Panc1 (cell line): Measurements from ENCODE around the gene TRAF2. TPM values are rescaled to one million over a fixed set of nuclear protein-coding genes. Genes with fewer than 3 reads are reported as not detected.

Experiments used
- ATAC-seq: fragments of 200-7000 bp; cut with Tn5 transposase; 2 replicates; pipeline ENCODE4 v1.9.1; 2020; ENCODE audit warnings: mild to moderate bottlenecking, moderate library complexity
- BruUV-seq: library from RNA; stranded (reverse); fragments of 400-500 nt; replicated peaks from 2 replicates; lab custom pipeline; 2021; lab: Mats Ljungman, UMichigan
- CTCF ChIA-PET: fragments of 300-600 bp; sonication (Branson Sonifier 250); formaldehyde crosslinking; loops from one replicate; lab custom pipeline; 2022; ENCODE audit warnings: antibody characterized with exemption; lab: Charles Lee
- POLR2A ChIA-PET: fragments of 300-600 bp; sonication (Branson Sonifier 250); formaldehyde crosslinking; loops from one replicate; lab custom pipeline; 2022; ENCODE audit warnings: antibody characterized with exemption; lab: Charles Lee
- DNase-seq: peaks from one replicate; pipeline ENCODE4 v3.0.0-alpha.2; 2010; ENCODE audit warnings: low read depth, low spot score
- H3K27ac ChIP-seq: 2 replicates; pipeline ENCODE4 v1.5.1; 2011; ENCODE audit warnings: mild to moderate bottlenecking, low read length, inconsistent platforms
- H3K27me3 ChIP-seq: fragments of 200-500 bp; sonication (Bioruptor generic); 2 replicates; pipeline ENCODE4 v1.6.0; 2014; ENCODE audit warnings: low read length, inconsistent platforms; ENCODE audit not compliant: control insufficient read depth, insufficient read depth
- H3K36me3 ChIP-seq: fragments of 200-500 bp; sonication (Bioruptor generic); 2 replicates; pipeline ENCODE4 v1.5.1; 2014; ENCODE audit warnings: inconsistent platforms, mild to moderate bottlenecking, low read length, moderate library complexity; ENCODE audit not compliant: control insufficient read depth, insufficient read depth
- H3K4me1 ChIP-seq: 2 replicates; pipeline ENCODE4 v1.5.1; 2011; ENCODE audit warnings: inconsistent platforms, mild to moderate bottlenecking, low read length, moderate library complexity; ENCODE audit not compliant: control insufficient read depth, insufficient read depth
- H3K4me3 ChIP-seq, 2 experiments: 2 replicates each; pipeline ENCODE4 v1.5.1; 2011 to 2012; ENCODE audit warnings: low read depth in 2 of 2, low read length in 2 of 2, mild to moderate bottlenecking in 2 of 2, inconsistent platforms in 1 of 2, moderate library complexity in 1 of 2
- H3K9me3 ChIP-seq: fragments of 200-500 bp; sonication (Bioruptor generic); 2 replicates; pipeline ENCODE4 v1.5.1; 2014; ENCODE audit warnings: low read depth, mild to moderate bottlenecking, inconsistent platforms, low read length, moderate library complexity; ENCODE audit not compliant: control insufficient read depth, insufficient read depth
- POLR2AphosphoS5 ChIP-seq: IDR thresholded peaks from 2 replicates; pipeline ENCODE4 v1.6.1; 2012; ENCODE audit warnings: mild to moderate bottlenecking, low read depth, low read length, moderate library complexity
- SIN3A ChIP-seq: IDR thresholded peaks from 2 replicates; pipeline ENCODE4 v1.6.1; 2012; ENCODE audit warnings: low read depth, mild to moderate bottlenecking, low read length, moderate library complexity, borderline replicate concordance; ENCODE audit not compliant: insufficient read depth
- TCF7L2 ChIP-seq: IDR thresholded peaks from 2 replicates; pipeline ENCODE4 v1.6.1; 2011; ENCODE audit warnings: mild to moderate bottlenecking, low read depth, low read length, inconsistent platforms
- in situ Hi-C: cut with HindIII; loops from 2 replicates; pipeline ENCODE4 v1.10.0; 2016; ENCODE audit warnings: low sequenced_read_pairs, low pct_unique_long_range_greater_than_20kb
- intact Hi-C: fragments of 100-400 bp; cut with micrococcal nuclease; formaldehyde crosslinking; loops from one replicate; pipeline ENCODE4 v1.10.0; 2022; ENCODE audit not compliant: unreplicated experiment
- total RNA-seq: library from RNA; stranded (reverse); gene quantifications from one replicate; pipeline ENCODE4 v1.2.1, GENCODE V29; 2021; ENCODE audit not compliant: unreplicated experiment
- TF ChIP-seq, protein P1 (sequence below), 2 experiments: IDR thresholded peaks; 2 replicates each; pipeline ENCODE4 v1.6.1; 2011 to 2012; ENCODE audit warnings: low read depth in 2 of 2, control low read depth in 1 of 2, low read length in 1 of 2, mild to moderate bottlenecking in 1 of 2, moderate library complexity in 1 of 2; ENCODE audit not compliant: insufficient read depth in 1 of 2
- TF ChIP-seq, protein P2 (sequence below): fragments of 450-650 bp; IDR thresholded peaks from 2 replicates; pipeline ENCODE4 v1.5.1; 2017; ENCODE audit warnings: mild to moderate bottlenecking

The TRAF2 gene
- total RNA-seq, 1 experiment from 2014 or later, result 48.7 TPM

GRCh38 chr9:136957901-136958300 lies 71.6 kb downstream of the TRAF2 start:
- Histone ChIP-seq H3K36me3 (no peaks in the 10 kb centered on the region), H3K27ac (no peak overlapping the region), H3K9me3 (no peaks in the 10 kb centered on the region), H3K27me3 (no peaks in the 10 kb centered on the region), H3K4me1 (no peaks in the 10 kb centered on the region), H3K4me3 (no peak overlapping the region)
- POLR2A ChIA-PET, result no interaction called here
- in situ Hi-C loops, result no loop called here
- ATAC-seq (no peak), DNase-seq (no peak)
- TF ChIP-seq, protein P1, sequence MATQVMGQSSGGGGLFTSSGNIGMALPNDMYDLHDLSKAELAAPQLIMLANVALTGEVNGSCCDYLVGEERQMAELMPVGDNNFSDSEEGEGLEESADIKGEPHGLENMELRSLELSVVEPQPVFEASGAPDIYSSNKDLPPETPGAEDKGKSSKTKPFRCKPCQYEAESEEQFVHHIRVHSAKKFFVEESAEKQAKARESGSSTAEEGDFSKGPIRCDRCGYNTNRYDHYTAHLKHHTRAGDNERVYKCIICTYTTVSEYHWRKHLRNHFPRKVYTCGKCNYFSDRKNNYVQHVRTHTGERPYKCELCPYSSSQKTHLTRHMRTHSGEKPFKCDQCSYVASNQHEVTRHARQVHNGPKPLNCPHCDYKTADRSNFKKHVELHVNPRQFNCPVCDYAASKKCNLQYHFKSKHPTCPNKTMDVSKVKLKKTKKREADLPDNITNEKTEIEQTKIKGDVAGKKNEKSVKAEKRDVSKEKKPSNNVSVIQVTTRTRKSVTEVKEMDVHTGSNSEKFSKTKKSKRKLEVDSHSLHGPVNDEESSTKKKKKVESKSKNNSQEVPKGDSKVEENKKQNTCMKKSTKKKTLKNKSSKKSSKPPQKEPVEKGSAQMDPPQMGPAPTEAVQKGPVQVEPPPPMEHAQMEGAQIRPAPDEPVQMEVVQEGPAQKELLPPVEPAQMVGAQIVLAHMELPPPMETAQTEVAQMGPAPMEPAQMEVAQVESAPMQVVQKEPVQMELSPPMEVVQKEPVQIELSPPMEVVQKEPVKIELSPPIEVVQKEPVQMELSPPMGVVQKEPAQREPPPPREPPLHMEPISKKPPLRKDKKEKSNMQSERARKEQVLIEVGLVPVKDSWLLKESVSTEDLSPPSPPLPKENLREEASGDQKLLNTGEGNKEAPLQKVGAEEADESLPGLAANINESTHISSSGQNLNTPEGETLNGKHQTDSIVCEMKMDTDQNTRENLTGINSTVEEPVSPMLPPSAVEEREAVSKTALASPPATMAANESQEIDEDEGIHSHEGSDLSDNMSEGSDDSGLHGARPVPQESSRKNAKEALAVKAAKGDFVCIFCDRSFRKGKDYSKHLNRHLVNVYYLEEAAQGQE (IDR thresholded peaks at IDR 0.05; ENCODE audit: insufficient read depth in 1 of 2, low read depth in 2 of 2, low read length in 1 of 2), result no peak
- TF ChIP-seq POLR2AphosphoS5 (no peak), SIN3A (no peak), TCF7L2 (no peak)
- TF ChIP-seq, protein P2, sequence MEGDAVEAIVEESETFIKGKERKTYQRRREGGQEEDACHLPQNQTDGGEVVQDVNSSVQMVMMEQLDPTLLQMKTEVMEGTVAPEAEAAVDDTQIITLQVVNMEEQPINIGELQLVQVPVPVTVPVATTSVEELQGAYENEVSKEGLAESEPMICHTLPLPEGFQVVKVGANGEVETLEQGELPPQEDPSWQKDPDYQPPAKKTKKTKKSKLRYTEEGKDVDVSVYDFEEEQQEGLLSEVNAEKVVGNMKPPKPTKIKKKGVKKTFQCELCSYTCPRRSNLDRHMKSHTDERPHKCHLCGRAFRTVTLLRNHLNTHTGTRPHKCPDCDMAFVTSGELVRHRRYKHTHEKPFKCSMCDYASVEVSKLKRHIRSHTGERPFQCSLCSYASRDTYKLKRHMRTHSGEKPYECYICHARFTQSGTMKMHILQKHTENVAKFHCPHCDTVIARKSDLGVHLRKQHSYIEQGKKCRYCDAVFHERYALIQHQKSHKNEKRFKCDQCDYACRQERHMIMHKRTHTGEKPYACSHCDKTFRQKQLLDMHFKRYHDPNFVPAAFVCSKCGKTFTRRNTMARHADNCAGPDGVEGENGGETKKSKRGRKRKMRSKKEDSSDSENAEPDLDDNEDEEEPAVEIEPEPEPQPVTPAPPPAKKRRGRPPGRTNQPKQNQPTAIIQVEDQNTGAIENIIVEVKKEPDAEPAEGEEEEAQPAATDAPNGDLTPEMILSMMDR, result no peak
- intact Hi-C loops, result no loop called here
- no TSS peak for BruUV-seq
- CTCF ChIA-PET, result no interaction called here

DNA sequence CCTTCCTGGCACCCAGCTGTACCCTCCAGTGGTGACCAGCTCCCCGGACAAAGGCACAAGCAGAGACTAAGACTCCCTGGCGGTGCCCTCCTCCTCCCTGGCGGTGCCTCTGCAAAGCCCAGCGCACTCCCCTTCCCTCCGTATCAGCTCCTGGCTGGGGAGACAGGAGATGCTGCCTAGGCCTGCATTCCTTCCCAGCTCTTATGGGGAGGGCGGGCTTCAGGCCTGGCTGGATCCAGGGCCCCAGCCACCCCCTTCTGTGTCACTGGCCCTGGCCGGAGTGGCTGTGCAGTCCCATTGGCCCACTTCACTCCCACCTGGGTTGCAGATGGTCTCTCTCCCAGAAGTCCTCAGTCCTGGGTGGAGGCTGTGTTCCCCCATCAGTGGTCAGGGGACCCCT lies 72.2 kb downstream of the TRAF2 start:
- ATAC-seq, result no peak
- Histone ChIP-seq H3K4me3 (no peak overlapping the region), H3K27ac (no peak overlapping the region), H3K36me3 (no peaks in the 10 kb centered on the region), H3K9me3 (no peaks in the 10 kb centered on the region), H3K4me1 (no peaks in the 10 kb centered on the region), H3K27me3 (no peaks in the 10 kb centered on the region)
- intact Hi-C loops (no loop called here), in situ Hi-C loops (no loop called here)
- CTCF ChIA-PET, result no interaction called here
- DNase-seq, result no peak
- BruUV-seq, result no TSS peak
- POLR2A ChIA-PET, result no interaction called here
- TF ChIP-seq, protein P1 (IDR thresholded peaks at IDR 0.05; ENCODE audit: insufficient read depth in 1 of 2, low read depth in 2 of 2, low read length in 1 of 2), result no peak
- no peak for TF ChIP-seq SIN3A
- TF ChIP-seq, protein P2, result no peak
- TF ChIP-seq POLR2AphosphoS5, result no peak
- no peak for TF ChIP-seq TCF7L2
